ENCODE results near the gene GALNT18. TPM values are rescaled to one million over a fixed set of nuclear protein-coding genes. Genes with fewer than 3 reads are reported as not detected.

The GALNT18 gene
- total RNA-seq, 2 experiments from 2014 or later = 3.6 to 3.8 TPM

GRCh38 chr11:11626128-11626527, 4.3 kb upstream of the GALNT18 start:
- ChIA-PET POLR2A (no interaction called here), CTCF (no interaction called here)

DNA sequence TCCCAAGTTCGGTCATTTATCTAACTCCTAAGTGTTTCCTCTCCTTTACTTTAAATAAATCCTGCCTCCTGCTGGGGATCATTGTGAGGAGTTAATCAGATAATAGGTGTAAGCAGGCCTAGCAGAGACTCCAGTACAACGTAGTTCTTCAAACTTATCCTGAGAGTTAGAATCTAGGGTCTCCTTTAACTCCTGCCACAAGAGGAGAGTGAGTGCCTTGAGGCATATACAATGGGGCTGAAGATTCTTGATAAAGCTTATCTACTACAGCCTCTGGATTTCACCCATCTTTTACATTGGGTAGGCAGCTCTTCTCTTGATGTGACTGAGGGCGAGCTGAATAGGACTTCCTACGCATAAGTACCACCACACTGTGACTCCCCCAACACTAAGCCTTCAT, 3.1 kb upstream of the GALNT18 start:
- CTCF ChIA-PET = no interaction called here

GRCh38 chr11:11624204-11624603, 2.4 kb upstream of the GALNT18 start:
- POLR2A ChIA-PET = no interaction called here
- CTCF ChIA-PET = no interaction called here

More for the DNA sequence above, 3.1 kb upstream of the GALNT18 start:
- POLR2A ChIA-PET = no interaction called here

DNA sequence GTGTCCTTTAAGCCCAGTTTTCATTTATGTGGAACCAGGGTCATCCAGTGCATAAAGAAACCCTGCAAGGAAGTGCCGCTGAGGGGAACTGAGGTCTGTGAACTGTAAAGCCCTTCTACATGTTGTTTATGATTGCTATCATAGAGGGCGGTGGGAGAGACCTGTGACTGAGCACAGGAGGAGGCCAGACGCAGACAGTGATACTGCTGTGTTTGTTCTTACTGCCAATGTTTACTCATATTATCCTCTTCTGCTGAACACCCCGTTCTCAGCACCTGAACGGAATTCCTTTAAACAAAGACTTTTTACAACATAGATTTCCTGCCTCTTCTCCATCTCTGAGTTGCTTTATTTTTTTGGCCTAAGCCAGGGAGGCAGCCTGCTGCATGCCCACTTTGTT, 967 bp upstream of the GALNT18 start:
- POLR2A ChIA-PET = no interaction called here
- CTCF ChIA-PET = no interaction called here

GRCh38 chr11:11622340-11622706, 518 bp upstream of the GALNT18 start:
- ChIA-PET CTCF (interaction anchor here (1.4 kb wide), 1 partner anchor 11 kb away, joined by 3 read pairs; no protein-coding TSS in a partner anchor), POLR2A (no interaction called here)

GRCh38 chr11:11620921-11621572, 758 bp downstream of the GALNT18 start:
- ChIA-PET POLR2A (no interaction called here), CTCF (interaction anchor here (0.8 to 1.4 kb wide), 2 partner anchors 9 to 10 kb away, joined by 3 read pairs; no protein-coding TSS in a partner anchor)

DNA sequence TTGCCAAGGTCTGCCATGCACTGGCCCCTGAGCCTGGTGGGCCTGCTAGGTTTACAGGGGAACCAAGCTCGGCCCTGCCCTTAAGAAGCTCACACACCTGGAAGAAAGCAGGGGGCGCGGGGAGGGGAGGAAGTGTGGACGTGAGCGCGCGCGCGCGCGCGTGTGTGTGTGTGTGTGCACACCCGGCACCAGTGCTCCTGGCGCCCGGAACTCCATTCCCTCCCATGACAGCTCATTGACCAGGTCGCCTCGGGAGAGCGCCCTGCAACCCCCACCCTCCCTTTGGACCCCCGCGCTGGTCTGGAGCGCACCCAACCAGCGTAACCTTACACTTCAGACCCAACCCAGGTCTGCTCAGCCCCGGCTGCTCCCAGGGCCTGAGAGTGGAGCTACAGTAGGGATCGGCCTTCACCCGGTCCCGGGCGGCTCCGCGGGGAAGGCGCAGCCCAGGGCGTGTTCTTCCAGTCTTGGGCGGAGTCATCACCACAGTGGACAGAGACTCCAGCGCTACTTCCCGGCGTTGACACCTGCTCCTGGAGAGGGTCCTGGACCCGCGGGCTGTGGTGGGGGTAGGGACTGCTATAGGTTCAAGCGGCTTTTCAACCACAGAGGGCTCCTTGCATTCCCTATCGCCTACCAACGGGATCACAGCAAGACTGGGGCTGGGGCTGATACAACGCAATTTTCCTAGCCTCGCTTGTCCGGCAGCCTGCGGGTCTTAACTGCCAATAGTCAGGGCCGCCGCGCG, 1.5 kb downstream of the GALNT18 start:
- POLR2A ChIA-PET = no interaction called here
- CTCF ChIA-PET = no interaction called here

- ChIA-PET CTCF (no interaction called here), POLR2A (no interaction called here)
These were observed 2.8 kb downstream of the GALNT18 start for GRCh38 chr11:11618973-11619435.

DNA sequence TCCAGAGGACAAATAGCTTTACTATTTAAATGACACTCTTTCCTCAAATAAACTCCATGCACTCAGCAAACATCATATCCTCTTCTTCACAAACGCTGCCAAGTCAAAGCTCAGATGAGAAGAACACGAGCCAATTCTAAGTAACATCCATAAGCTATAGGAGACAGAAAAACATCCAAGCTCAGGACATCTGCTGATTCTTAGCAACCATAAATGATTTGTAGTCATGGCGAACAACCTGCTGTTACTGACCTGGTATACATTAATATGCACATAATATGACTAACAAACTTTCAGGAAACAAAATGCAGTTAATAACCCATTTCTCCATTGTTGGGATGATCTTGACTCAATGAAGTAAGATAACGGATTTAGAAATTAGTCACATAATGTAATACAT, 6.7 kb downstream of the GALNT18 start:
- ChIA-PET POLR2A (no interaction called here), CTCF (interaction anchor here (1.3 kb wide), 1 partner anchor 13 kb away, joined by 3 read pairs; no protein-coding TSS in a partner anchor)

GRCh38 chr11:11612439-11612838, 9.4 kb downstream of the GALNT18 start:
- ChIA-PET CTCF (interaction anchor here (1.5 kb wide), 1 partner anchor 9 kb away, joined by 3 read pairs; the partner anchor contains the start of gene GALNT18), POLR2A (no interaction called here)

DNA sequence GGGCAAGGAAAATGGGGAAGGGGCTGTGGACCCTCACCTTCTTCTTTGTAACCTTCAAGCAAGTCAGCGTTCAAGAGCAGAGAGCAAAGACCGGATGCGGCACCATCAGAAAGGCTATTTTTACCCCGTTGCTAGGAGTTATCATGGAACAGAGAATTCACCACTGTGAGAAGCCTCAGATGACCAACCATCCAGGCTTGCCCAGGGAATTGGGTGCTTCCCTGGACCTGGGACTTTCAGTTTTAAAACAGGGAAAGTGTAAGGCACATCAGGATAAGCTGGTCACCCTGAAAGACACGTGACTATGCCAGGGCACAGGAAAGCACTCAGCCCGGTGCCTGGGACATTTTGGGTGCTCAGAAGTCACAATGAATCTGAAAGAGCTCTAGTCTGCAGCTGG, 10.4 kb downstream of the GALNT18 start:
- CTCF ChIA-PET = interaction anchor here (1.5 kb wide), 1 partner anchor 10 kb away, joined by 3 read pairs; the partner anchor contains the start of gene GALNT18
- POLR2A ChIA-PET = no interaction called here

DNA sequence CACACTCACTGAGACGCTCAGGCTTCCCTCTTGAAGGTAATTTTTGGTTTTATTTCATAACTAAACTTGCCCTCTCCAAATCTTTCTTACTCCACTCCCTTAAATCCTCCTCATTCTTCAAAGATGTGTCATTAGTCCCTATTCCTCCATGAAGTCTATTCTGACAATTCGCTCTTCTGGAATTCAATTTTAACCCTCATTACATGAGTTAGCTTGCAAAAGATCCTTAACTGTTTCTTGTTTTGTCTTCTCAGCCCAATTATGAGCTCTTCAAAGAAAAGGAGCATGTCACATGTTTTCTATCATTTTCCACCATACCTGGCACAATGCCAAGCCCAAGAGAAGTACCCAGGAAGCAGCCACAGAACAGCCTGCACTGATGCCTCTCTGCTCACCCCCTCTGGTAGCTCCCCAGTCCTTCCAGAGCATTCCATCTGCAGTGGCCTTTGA, 13.0 kb downstream of the GALNT18 start:
- ChIA-PET CTCF (no interaction called here), POLR2A (no interaction called here)

- POLR2A ChIA-PET = no interaction called here
These were observed 14.0 kb downstream of the GALNT18 start for GRCh38 chr11:11607772-11608171.

DNA sequence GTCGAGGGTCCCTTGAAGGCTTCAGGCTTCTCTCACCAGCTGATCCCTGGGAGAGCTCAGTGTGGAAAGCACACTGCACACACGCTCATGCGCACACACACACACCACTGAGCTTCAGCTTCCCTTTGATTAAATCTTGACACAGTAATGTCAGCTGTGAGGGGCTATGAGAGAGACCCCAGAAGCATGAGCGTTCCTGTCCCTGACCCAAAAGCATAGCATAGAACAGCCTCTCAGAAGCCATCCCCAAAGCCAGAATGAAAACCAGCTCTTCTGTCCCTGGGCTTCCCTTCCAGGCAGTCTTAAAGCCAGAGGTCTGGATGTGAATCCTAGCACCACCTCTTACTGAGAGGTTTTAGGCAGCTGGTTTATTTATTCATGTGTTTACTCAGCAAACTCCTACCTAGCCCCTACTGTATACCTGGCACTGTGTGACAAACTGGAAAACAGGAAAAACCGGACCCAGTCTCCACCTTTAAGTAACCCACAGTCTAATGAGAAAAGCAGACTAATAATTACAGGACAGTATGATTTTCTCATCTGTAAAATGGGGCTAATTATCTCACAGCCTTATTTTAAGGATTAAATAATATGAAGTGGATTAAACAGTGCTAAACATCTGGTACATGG, 15.9 kb downstream of the GALNT18 start:
- ChIA-PET POLR2A (no interaction called here), CTCF (no interaction called here)

More at GRCh38 chr11:11607772-11608171, 14.0 kb downstream of the GALNT18 start:
- CTCF ChIA-PET = no interaction called here

- ChIA-PET POLR2A (no interaction called here), CTCF (no interaction called here)
These were observed 16.6 kb downstream of the GALNT18 start for GRCh38 chr11:11605181-11605580.

DNA sequence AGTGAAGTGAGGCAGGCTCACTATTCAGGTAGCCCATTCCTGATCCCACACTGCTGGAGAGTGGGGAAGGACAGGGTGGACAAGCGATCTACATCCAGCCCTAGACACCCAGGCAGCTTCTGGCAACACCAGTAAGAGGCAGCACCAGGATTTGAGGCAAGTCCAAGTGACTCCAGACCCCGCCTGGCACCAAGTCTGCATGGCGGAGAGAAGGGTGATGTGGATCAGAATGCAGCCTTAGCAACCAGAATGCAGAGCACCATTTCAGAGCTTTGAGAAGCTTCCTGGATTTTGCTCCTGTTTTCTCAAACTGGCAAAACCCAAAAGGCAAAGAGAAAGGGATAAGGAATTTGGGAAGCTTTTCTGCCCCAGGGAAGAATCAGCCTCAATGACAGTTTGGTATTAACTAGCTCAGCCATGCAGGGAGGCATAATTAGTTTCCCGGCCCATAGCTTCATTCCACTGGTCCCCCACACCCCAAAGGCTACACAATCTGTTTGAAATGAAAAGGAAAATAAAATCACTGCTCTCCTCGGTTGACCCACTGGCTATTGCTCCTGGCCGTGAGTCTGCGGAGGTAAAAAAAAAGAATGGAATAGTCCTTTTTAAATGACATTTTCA, 17.3 kb downstream of the GALNT18 start:
- ChIA-PET POLR2A (no interaction called here), CTCF (no interaction called here)

DNA sequence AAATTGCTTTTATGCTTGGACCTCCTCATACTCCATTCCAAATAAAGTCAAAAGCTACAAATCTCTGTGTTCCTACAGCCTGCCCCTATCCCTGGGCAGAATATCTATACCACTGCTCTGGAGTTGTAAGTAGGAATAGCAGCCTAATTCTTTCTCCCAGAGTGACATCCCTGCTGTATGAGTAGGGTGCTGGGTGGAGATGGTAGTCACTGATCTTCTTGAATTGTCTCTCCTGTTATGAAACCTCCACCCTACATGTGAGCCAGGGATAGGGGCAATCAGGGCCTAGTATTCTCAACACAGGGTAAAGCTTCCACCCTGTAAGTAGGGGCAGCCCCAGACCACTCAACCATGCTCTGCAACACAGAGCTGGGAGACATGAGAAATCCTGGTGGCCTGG, 19.8 kb downstream of the GALNT18 start:
- CTCF ChIA-PET = no interaction called here
- POLR2A ChIA-PET = no interaction called here

DNA sequence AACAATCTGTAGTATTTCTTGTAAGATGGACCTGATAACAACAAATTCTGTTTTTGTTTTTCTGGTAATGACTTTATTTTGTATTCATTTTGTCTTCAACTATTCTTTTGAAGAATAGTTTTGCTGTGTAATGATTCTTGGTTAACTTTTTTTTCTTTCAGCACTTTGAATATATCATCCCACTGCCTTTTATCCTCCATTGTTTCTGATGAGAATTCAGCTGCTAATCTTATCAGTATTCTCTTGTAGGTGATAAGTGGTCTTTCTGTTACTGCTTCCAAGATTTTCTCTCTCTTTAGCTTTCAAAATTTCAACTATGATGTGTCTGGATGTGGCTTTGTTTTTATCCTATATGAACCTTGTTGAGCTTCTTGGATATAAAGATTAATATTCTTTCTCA, 21.5 kb downstream of the GALNT18 start:
- CTCF ChIA-PET = no interaction called here
- POLR2A ChIA-PET = no interaction called here

- CTCF ChIA-PET = no interaction called here
- POLR2A ChIA-PET = no interaction called here
These were observed 23.6 kb downstream of the GALNT18 start for GRCh38 chr11:11598243-11598642.

GRCh38 chr11:11594162-11594561, 27.6 kb downstream of the GALNT18 start:
- CTCF ChIA-PET = no interaction called here
- POLR2A ChIA-PET = no interaction called here
